ENCODE results near the gene SSR4.

DNA sequence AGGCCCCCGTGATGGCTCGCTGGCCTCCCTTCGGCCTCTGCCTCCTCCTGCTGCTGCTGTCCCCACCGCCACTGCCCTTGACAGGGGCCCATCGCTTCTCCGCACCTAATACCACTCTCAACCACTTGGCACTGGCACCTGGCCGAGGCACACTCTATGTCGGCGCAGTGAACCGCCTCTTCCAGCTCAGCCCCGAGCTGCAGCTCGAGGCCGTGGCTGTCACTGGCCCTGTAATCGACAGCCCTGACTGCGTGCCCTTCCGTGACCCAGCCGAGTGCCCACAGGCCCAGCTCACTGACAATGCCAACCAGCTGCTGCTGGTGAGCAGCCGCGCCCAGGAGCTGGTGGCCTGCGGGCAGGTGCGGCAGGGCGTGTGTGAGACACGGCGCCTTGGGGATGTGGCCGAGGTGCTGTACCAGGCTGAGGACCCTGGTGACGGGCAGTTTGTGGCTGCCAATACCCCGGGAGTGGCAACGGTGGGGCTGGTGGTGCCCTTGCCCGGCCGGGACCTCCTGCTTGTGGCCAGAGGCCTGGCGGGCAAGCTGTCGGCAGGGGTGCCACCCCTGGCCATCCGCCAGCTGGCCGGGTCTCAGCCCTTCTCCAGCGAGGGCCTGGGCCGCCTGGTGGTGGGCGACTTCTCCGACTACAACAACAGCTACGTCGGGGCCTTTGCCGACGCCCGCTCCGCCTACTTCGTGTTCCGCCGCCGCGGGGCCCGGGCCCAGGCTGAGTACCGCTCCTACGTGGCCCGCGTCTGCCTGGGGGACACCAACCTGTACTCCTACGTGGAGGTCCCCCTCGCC lies 27.4 kb upstream of the SSR4 start:
- no peak for TF ChIP-seq GATAD1 (CRISPR knock-in tag; IDR thresholded peaks at IDR 0.05)
- no peak for TF ChIP-seq HNRNPH1 (optimal IDR thresholded peaks at IDR 0.05; ENCODE audit: low read depth, low read length)
- no peak for TF ChIP-seq POLR2A (IDR thresholded peaks at IDR 0.05; ENCODE audit: insufficient read depth in 1 of 2, low read depth in 2 of 2, low read length in 2 of 2)
- TF ChIP-seq EZH2 (conservative IDR thresholded peaks at IDR 0.05; ENCODE audit: low read depth, low read length): no peak
- TF ChIP-seq HCFC1 (IDR thresholded peaks at IDR 0.05; ENCODE audit: low read depth, low read length): no peak
- TF ChIP-seq HOXD1 (CRISPR knock-in tag; IDR thresholded peaks at IDR 0.05): no peak
- TF ChIP-seq, protein P1, sequence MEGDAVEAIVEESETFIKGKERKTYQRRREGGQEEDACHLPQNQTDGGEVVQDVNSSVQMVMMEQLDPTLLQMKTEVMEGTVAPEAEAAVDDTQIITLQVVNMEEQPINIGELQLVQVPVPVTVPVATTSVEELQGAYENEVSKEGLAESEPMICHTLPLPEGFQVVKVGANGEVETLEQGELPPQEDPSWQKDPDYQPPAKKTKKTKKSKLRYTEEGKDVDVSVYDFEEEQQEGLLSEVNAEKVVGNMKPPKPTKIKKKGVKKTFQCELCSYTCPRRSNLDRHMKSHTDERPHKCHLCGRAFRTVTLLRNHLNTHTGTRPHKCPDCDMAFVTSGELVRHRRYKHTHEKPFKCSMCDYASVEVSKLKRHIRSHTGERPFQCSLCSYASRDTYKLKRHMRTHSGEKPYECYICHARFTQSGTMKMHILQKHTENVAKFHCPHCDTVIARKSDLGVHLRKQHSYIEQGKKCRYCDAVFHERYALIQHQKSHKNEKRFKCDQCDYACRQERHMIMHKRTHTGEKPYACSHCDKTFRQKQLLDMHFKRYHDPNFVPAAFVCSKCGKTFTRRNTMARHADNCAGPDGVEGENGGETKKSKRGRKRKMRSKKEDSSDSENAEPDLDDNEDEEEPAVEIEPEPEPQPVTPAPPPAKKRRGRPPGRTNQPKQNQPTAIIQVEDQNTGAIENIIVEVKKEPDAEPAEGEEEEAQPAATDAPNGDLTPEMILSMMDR (CRISPR knock-in tag; IDR thresholded peaks at IDR 0.05): no peak
- no peak for TF ChIP-seq TCF7 (IDR thresholded peaks at IDR 0.05; ENCODE audit: low read depth)
- TF ChIP-seq HDAC6 (IDR thresholded peaks at IDR 0.05; ENCODE audit: low read depth, low read length): no peak
- TF ChIP-seq CHD4 (IDR thresholded peaks at IDR 0.05; ENCODE audit: borderline replicate concordance, low read length): no peak
- no peak for TF ChIP-seq ATF2 (CRISPR knock-in tag; IDR thresholded peaks at IDR 0.05)
- no peak for TF ChIP-seq ZFP90 (CRISPR knock-in tag; IDR thresholded peaks at IDR 0.05; ENCODE audit: borderline replicate concordance)
- TF ChIP-seq GATA4 (IDR thresholded peaks at IDR 0.05; ENCODE audit: borderline replicate concordance, low read depth): no peak
